Transverse colon (tissue), 4 donors: Measurements from ENCODE around the gene ENTHD1. TPM values are rescaled to one million over a fixed set of nuclear protein-coding genes. Genes with fewer than 3 reads are reported as not detected.
"Not testable (repeated sequence)": the region's sequence is repeated elsewhere in the genome, so short reads cannot be mapped to it uniquely, and the experiment has no call there.

ENCODE experiments used
- DNase-seq: peaks from one replicate; pipeline ENCODE4 v3.0.0-alpha.2; 2019
- H3K27ac ChIP-seq, 4 donors: fragments of 200-600 bp; sonication (generic); 2 replicates each; pipeline ENCODE4 v1.5.1; 2016 to 2018; ENCODE audit warnings: inconsistent platforms in 4 of 4
- H3K27me3 ChIP-seq: fragments of 200-600 bp; sonication (generic); 2 replicates; pipeline ENCODE4 v1.5.1; 2017; ENCODE audit warnings: inconsistent platforms
- H3K36me3 ChIP-seq, 4 donors: fragments of 200-600 bp; sonication (generic); 2 replicates each; pipeline ENCODE4 v1.5.1; 2017 to 2019; ENCODE audit warnings: inconsistent platforms in 4 of 4
- H3K4me1 ChIP-seq, 4 donors: fragments of 200-600 bp; sonication (generic); 2 replicates each; pipeline ENCODE4 v1.5.1; 2017 to 2020; ENCODE audit warnings: inconsistent platforms in 4 of 4
- H3K4me3 ChIP-seq, 4 donors: fragments of 200-600 bp; sonication (generic); 1 replicate in 1 of 4; 2 replicates in 3 of 4; pipeline versions ENCODE4 v1.5.1 to v1.6.1; 2017 to 2019; ENCODE audit warnings: inconsistent platforms in 4 of 4
- H3K9me3 ChIP-seq, 2 donors: fragments of 200-600 bp; sonication (generic); 2 replicates each; pipeline ENCODE4 v1.5.1; 2017 to 2019; ENCODE audit warnings: inconsistent platforms in 2 of 2
- CTCF ChIP-seq, 5 experiments: fragments of 200-600 bp in 3 of 5; fragments of 450-650 bp in 2 of 5; sonication (generic) in 3 of 5; IDR thresholded peaks; 1 replicate in 2 of 5; 2 replicates in 3 of 5; pipeline ENCODE4 v1.5.1; 2016 to 2017; ENCODE audit warnings: antibody characterized with exemption in 5 of 5, inconsistent platforms in 3 of 5, mild to moderate bottlenecking in 2 of 5, moderate library complexity in 1 of 5
- EP300 ChIP-seq: sonication (generic); formaldehyde crosslinking; IDR thresholded peaks from one replicate; pipeline ENCODE4 v1.6.1; 2017; ENCODE audit warnings: antibody characterized with exemption, low read depth
- POLR2A ChIP-seq: fragments of 450-650 bp; IDR thresholded peaks from one replicate; pipeline ENCODE4 v1.6.1; 2016; ENCODE audit warnings: antibody characterized with exemption, mild to moderate bottlenecking, moderate library complexity
- POLR2AphosphoS5 ChIP-seq, 3 donors: sonication (generic); formaldehyde crosslinking; IDR thresholded peaks; one replicate each; pipeline ENCODE4 v1.6.1; 2016; ENCODE audit warnings: antibody characterized with exemption in 3 of 3
- WGBS, 2 donors: methylation state at CpG; one replicate each; pipeline ENCODE4 v1.1.5; 2018; ENCODE audit warnings: low coverage in 1 of 2; 5-methylcytosine and 5-hydroxymethylcytosine counted together
- in situ Hi-C, 4 donors: fragments of 200-750 bp; cut with MboI; loops; one replicate each; pipeline versions ENCODE4 v1.15.0 to v1.15.1; 2017; ENCODE audit warnings: low sequenced_read_pairs in 3 of 4, low pct_ligation_motif_present in 1 of 4, low pct_unique_long_range_greater_than_20kb in 1 of 4
- intact Hi-C: fragments of 100-400 bp; cut with DNase I; formaldehyde crosslinking; loops from one replicate; pipeline ENCODE4 v1.15.1; 2023; ENCODE audit warnings: low total_unique reads
- total RNA-seq, 4 donors: library from RNA; depleted of rRNA; stranded (reverse); fragments of >200 nt; gene quantifications; one replicate each; pipeline ENCODE4 v1.1.0, GENCODE V29; 2016

Gene ENTHD1
- total RNA-seq, 4 donors from 2014 or later: not detected

GRCh38 chr22:39872548-39872947 lies 21.0 kb downstream of the ENTHD1 start:
- H3K9me3 ChIP-seq: no peaks in the 10 kb centered on the region
- H3K27me3 ChIP-seq: peaks cover 15% of the 10 kb centered on the region
- in situ Hi-C loops (no loop called here), intact Hi-C loops (no loop called here)
- H3K4me3 ChIP-seq: no peak overlapping the region
- 84 to 88% methylated on average over 1 of the region's 1 CpG for WGBS, 2 donors
- H3K4me1 ChIP-seq: no peaks in the 10 kb centered on the region
- H3K36me3 ChIP-seq: no peaks in the 10 kb centered on the region
- TF ChIP-seq POLR2AphosphoS5 (IDR thresholded peaks at IDR 0.05) (no peak), POLR2A (no peak), CTCF (IDR thresholded peaks at IDR 0.05) (no peak), EP300 (no peak)
- no peak for DNase-seq
- H3K27ac ChIP-seq: no peak overlapping the region

- in situ Hi-C loops: no loop called here
- Histone ChIP-seq H3K9me3 (no peaks in the 10 kb centered on the region), H3K4me1 (no peaks in the 10 kb centered on the region), H3K36me3 (no peaks in the 10 kb centered on the region), H3K27ac (no peak overlapping the region), H3K27me3 (peaks cover 5% of the 10 kb centered on the region), H3K4me3 (no peak overlapping the region)
- DNase-seq: no peak
- TF ChIP-seq CTCF (IDR thresholded peaks at IDR 0.05): no peak
- no peak for TF ChIP-seq POLR2A
- 62 to 70% methylated on average over 5 of the region's 5 CpGs for WGBS, 2 donors
- intact Hi-C loops: no loop called here
Observed at GRCh38 chr22:39871008-39871798, 22.4 kb downstream of the ENTHD1 start.

DNA sequence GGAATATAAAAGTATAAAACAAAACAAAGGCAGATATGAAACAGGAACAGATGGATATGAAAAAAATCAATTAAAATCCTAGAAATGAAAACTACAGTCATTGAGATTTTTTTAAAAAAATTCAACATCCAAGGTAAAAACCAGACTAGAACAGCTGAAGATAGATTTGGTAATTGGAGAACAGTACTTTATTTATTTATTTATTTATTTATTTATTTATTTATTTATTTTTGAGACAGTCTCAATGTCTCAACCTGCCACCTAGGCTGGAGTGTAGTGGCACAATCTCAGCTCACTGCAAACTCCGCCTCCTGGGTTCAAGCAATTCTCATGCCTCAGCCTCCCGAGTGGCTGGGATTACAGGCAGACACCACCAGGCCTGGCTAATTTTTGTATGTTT lies 23.8 kb downstream of the ENTHD1 start:
- H3K9me3 ChIP-seq, intact Hi-C loops, in situ Hi-C loops, H3K27me3 ChIP-seq, H3K27ac ChIP-seq, H3K36me3 ChIP-seq, H3K4me3 ChIP-seq, H3K4me1 ChIP-seq, DNase-seq: not testable (repeated sequence)
- 92 to 94% methylated on average over 2 of the region's 2 CpGs for WGBS, 2 donors

- Histone ChIP-seq H3K27me3 (peaks cover 5% of the 10 kb centered on the region), H3K4me3 (no peak overlapping the region), H3K9me3 (no peaks in the 10 kb centered on the region), H3K4me1 (no peaks in the 10 kb centered on the region), H3K36me3 (no peaks in the 10 kb centered on the region), H3K27ac (no peak overlapping the region)
- intact Hi-C loops (no loop called here), in situ Hi-C loops (no loop called here)
- DNase-seq: no peak
- TF ChIP-seq POLR2AphosphoS5 (IDR thresholded peaks at IDR 0.05) (no peak), EP300 (no peak), CTCF (IDR thresholded peaks at IDR 0.05) (no peak), POLR2A (no peak)
- WGBS, 2 donors: 55 to 80% methylated on average over 1 of the region's 1 CpG
Observed at GRCh38 chr22:39868741-39869140, 24.8 kb downstream of the ENTHD1 start.
